OCI-LY1 (cell line): ENCODE measurements around the gene MRAS.

Experiments used
- EZH2 ChIP-seq: fragments of 200-600 bp; sonication (generic), shearing (Covaris generic); IDR thresholded peaks from 2 replicates; pipeline ENCODE4 v1.8.0; 2017; ENCODE audit warnings: borderline replicate concordance, mixed run types, mild to moderate bottlenecking, antibody characterized with exemption, low read length, moderate library complexity, mixed read lengths
- TF ChIP-seq, protein P1 (sequence below): fragments of 200-600 bp; sonication (generic), shearing (Covaris generic); IDR thresholded peaks from 2 replicates; pipeline ENCODE4 v1.5.1; 2017; ENCODE audit warnings: mild to moderate bottlenecking, antibody characterized with exemption, low read length, moderate library complexity, mixed read lengths

DNA sequence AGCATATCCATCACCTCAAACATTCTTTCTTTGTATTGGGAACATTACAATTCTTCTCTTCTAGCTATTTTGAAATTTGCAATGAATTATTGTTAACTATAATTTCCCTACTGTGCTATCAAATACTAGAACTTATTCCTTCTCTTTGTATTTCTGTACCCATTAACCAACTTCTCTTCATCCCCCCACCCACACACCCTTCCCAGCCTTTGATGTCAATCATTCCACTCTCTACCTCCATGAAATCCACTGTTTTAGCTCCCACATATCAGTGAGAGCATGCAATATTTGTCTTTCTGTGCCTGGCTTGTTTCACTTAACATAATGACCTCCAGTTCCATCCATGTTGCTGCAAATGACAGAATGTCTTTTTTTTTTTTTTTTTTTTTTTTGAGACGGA lies 30.6 kb downstream of the MRAS start:
- TF ChIP-seq, protein P1, sequence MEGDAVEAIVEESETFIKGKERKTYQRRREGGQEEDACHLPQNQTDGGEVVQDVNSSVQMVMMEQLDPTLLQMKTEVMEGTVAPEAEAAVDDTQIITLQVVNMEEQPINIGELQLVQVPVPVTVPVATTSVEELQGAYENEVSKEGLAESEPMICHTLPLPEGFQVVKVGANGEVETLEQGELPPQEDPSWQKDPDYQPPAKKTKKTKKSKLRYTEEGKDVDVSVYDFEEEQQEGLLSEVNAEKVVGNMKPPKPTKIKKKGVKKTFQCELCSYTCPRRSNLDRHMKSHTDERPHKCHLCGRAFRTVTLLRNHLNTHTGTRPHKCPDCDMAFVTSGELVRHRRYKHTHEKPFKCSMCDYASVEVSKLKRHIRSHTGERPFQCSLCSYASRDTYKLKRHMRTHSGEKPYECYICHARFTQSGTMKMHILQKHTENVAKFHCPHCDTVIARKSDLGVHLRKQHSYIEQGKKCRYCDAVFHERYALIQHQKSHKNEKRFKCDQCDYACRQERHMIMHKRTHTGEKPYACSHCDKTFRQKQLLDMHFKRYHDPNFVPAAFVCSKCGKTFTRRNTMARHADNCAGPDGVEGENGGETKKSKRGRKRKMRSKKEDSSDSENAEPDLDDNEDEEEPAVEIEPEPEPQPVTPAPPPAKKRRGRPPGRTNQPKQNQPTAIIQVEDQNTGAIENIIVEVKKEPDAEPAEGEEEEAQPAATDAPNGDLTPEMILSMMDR, result no peak
- TF ChIP-seq EZH2, result no peak
